Neural cell (in vitro differentiated cells): Measurements from ENCODE around the gene TUBB8. TPM values are rescaled to one million over a fixed set of nuclear protein-coding genes. Genes with fewer than 3 reads are reported as not detected.

Experiments
- H2AFZ ChIP-seq: fragments of 200-600, 300-800 bp; sonication (generic), shearing (Covaris generic); 2 replicates; pipeline ENCODE4 v1.6.0; 2014; ENCODE audit warnings: low read depth, mild to moderate bottlenecking, antibody characterized with exemption, low read length, moderate library complexity
- H3F3A ChIP-seq: fragments of 200-600 bp; shearing (Covaris generic); 2 replicates; pipeline ENCODE4 v1.6.1; 2016; ENCODE audit warnings: mild to moderate bottlenecking, moderate library complexity, mixed read lengths, antibody characterized with exemption, low read length; ENCODE audit not compliant: insufficient read depth, poor library complexity, severe bottlenecking
- H3K27ac ChIP-seq: fragments of 200-600, 300-800 bp; sonication (generic), shearing (Covaris generic); 2 replicates; pipeline ENCODE4 v1.5.1; 2014; ENCODE audit warnings: mild to moderate bottlenecking, low read length, moderate library complexity
- H3K27me3 ChIP-seq: fragments of 300-800, 200-600 bp; sonication (generic), shearing (Covaris generic); 2 replicates; pipeline ENCODE4 v1.6.0; 2014; ENCODE audit warnings: mild to moderate bottlenecking, low read depth, low read length, moderate library complexity; ENCODE audit not compliant: insufficient read depth
- H3K36me3 ChIP-seq: fragments of 300-800, 200-600 bp; sonication (generic), shearing (Covaris generic); 2 replicates; pipeline ENCODE4 v1.5.1; 2014; ENCODE audit warnings: mild to moderate bottlenecking, antibody characterized with exemption, low read length, moderate library complexity; ENCODE audit not compliant: insufficient read depth
- H3K4me2 ChIP-seq: fragments of 300-800, 200-600 bp; sonication (generic), shearing (Covaris generic); 2 replicates; pipeline ENCODE4 v1.6.0; 2014; ENCODE audit warnings: mild to moderate bottlenecking, low read length
- H3K4me3 ChIP-seq: fragments of 300-800, 200-600 bp; sonication (generic), shearing (Covaris generic); 2 replicates; pipeline ENCODE4 v1.5.1; 2014; ENCODE audit warnings: mild to moderate bottlenecking, low read length, moderate library complexity
- H3K79me2 ChIP-seq: fragments of 200-600 bp; shearing (Covaris generic); replicated peaks from 2 replicates; pipeline ENCODE4 v1.6.0; 2014; ENCODE audit warnings: mild to moderate bottlenecking, low read length, moderate library complexity; ENCODE audit not compliant: insufficient read depth
- H3K9ac ChIP-seq: fragments of 300-800, 200-600 bp; sonication (generic), shearing (Covaris generic); 2 replicates; pipeline ENCODE4 v1.6.1; 2016; ENCODE audit warnings: mild to moderate bottlenecking, low read length, mixed read lengths
- H3K9me2 ChIP-seq: fragments of 200-600 bp; shearing (Covaris generic); 2 replicates; pipeline ENCODE4 v1.6.1; 2016; ENCODE audit warnings: mild to moderate bottlenecking, low read length, mixed read lengths; ENCODE audit not compliant: insufficient read depth
- H3K9me3 ChIP-seq: fragments of 200-600, 300-800 bp; sonication (generic), shearing (Covaris generic); 2 replicates; pipeline ENCODE4 v1.6.1; 2016; ENCODE audit warnings: mild to moderate bottlenecking, mixed run types, low read length, moderate library complexity, mixed read lengths
- H4K20me1 ChIP-seq: fragments of 200-600 bp; shearing (Covaris generic); 2 replicates; pipeline ENCODE4 v1.6.1; 2016; ENCODE audit warnings: mild to moderate bottlenecking, mixed run types; ENCODE audit not compliant: insufficient read depth
- CTCF ChIP-seq: fragments of 450-650 bp; IDR thresholded peaks from 2 replicates; pipeline ENCODE4 v1.5.1; 2014; ENCODE audit warnings: antibody characterized with exemption, mild to moderate bottlenecking, moderate library complexity; ENCODE audit not compliant: poor library complexity, severe bottlenecking
- EP300 ChIP-seq: fragments of 450-650 bp; conservative IDR thresholded peaks from 2 replicates; pipeline ENCODE4 v1.6.1; 2014; ENCODE audit warnings: antibody characterized with exemption, mild to moderate bottlenecking, moderate library complexity; ENCODE audit not compliant: poor library complexity, severe bottlenecking
- EZH2 ChIP-seq: fragments of 200-600, 300-800 bp; shearing (Covaris generic), sonication (generic); IDR thresholded peaks from 2 replicates; pipeline ENCODE4 v1.6.1; 2014; ENCODE audit warnings: antibody characterized with exemption, low read length, borderline replicate concordance, mild to moderate bottlenecking; ENCODE audit not compliant: insufficient read depth, poor library complexity, severe bottlenecking
- MXI1 ChIP-seq: fragments of 450-650 bp; conservative IDR thresholded peaks from 2 replicates; pipeline ENCODE4 v1.6.1; 2014; ENCODE audit warnings: antibody characterized with exemption, mild to moderate bottlenecking; ENCODE audit not compliant: poor library complexity, severe bottlenecking
- POLR2AphosphoS5 ChIP-seq: IDR thresholded peaks from 2 replicates; pipeline ENCODE4 v1.6.1; 2012
- RAD21 ChIP-seq: fragments of 450-650 bp; conservative IDR thresholded peaks from 2 replicates; pipeline ENCODE4 v1.6.1; 2014; ENCODE audit warnings: antibody characterized with exemption, mild to moderate bottlenecking, moderate library complexity
- SMC3 ChIP-seq: fragments of 450-650 bp; conservative IDR thresholded peaks from 2 replicates; pipeline ENCODE4 v1.6.1; 2014; ENCODE audit warnings: antibody characterized with exemption, mild to moderate bottlenecking, moderate library complexity; ENCODE audit not compliant: poor library complexity
- TAF1 ChIP-seq: IDR thresholded peaks from 2 replicates; pipeline ENCODE4 v1.6.1; 2012; ENCODE audit warnings: low read depth
- polyA plus RNA-seq: library from polyadenylated mRNA; depleted of rRNA; stranded (reverse); fragments of >200 nt; gene quantifications from 2 replicates; pipeline ENCODE4 v1.2.3, GENCODE V29; 2014
- TF ChIP-seq, protein P1 (sequence below): IDR thresholded peaks from 2 replicates; pipeline ENCODE4 v1.6.1; 2012; ENCODE audit warnings: borderline replicate concordance

The TUBB8 gene
- polyA plus RNA-seq, 1 donor from 2014 or later: 0.69 TPM

GRCh38 chr10:90161-90560, 41.1 kb upstream of the TUBB8 start:
- TF ChIP-seq RAD21: no peak
- no peak overlapping the region for H2AFZ ChIP-seq
- H3K79me2 ChIP-seq: no peaks in the 10 kb centered on the region
- H3K27ac ChIP-seq: no peak overlapping the region
- no peak overlapping the region for H3K9ac ChIP-seq
- no peaks in the 10 kb centered on the region for H3K36me3 ChIP-seq
- H3K4me3 ChIP-seq: no peak overlapping the region
- H3K27me3 ChIP-seq: no peaks in the 10 kb centered on the region
- no peaks in the 10 kb centered on the region for H3K9me2 ChIP-seq
- no peaks in the 10 kb centered on the region for H3F3A ChIP-seq
- peaks cover 4% of the 10 kb centered on the region for H3K9me3 ChIP-seq
- no peak overlapping the region for H3K4me2 ChIP-seq
- no peaks in the 10 kb centered on the region for H4K20me1 ChIP-seq

DNA sequence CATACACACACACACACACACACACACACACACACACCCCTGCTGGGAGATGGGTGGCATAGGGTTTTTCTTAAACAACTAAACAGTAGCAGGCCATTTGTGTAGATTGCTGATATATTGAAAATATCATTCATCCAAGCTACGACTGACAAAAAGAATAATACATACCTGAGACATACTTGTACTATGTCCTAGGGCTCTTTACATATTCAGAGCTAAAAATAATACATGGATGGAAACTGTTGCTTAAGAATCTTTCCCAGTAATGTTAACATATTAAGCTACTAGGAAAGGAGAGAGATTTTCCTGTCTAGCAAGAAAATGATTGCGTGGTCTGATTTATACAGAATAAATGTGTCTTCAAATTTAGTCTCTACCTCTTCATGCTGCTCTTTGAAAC, 40.2 kb upstream of the TUBB8 start:
- Histone ChIP-seq H3K4me2 (no peak overlapping the region), H3F3A (no peaks in the 10 kb centered on the region), H2AFZ (no peak overlapping the region)

More for the DNA sequence above, 40.2 kb upstream of the TUBB8 start:
- no peaks in the 10 kb centered on the region for H3K9me3 ChIP-seq
- no peaks in the 10 kb centered on the region for H3K9me2 ChIP-seq
- no peaks in the 10 kb centered on the region for H3K36me3 ChIP-seq
- H3K27me3 ChIP-seq: no peaks in the 10 kb centered on the region
- H4K20me1 ChIP-seq: no peaks in the 10 kb centered on the region
- H3K4me3 ChIP-seq: no peak overlapping the region
- no peak overlapping the region for H3K27ac ChIP-seq
- no peaks in the 10 kb centered on the region for H3K79me2 ChIP-seq
- no peak overlapping the region for H3K9ac ChIP-seq
- TF ChIP-seq SMC3 (no peak), EZH2 (no peak), MXI1 (no peak), TAF1 (no peak), EP300 (no peak), CTCF (no peak), POLR2AphosphoS5 (no peak), RAD21 (no peak)
- TF ChIP-seq, protein P1, sequence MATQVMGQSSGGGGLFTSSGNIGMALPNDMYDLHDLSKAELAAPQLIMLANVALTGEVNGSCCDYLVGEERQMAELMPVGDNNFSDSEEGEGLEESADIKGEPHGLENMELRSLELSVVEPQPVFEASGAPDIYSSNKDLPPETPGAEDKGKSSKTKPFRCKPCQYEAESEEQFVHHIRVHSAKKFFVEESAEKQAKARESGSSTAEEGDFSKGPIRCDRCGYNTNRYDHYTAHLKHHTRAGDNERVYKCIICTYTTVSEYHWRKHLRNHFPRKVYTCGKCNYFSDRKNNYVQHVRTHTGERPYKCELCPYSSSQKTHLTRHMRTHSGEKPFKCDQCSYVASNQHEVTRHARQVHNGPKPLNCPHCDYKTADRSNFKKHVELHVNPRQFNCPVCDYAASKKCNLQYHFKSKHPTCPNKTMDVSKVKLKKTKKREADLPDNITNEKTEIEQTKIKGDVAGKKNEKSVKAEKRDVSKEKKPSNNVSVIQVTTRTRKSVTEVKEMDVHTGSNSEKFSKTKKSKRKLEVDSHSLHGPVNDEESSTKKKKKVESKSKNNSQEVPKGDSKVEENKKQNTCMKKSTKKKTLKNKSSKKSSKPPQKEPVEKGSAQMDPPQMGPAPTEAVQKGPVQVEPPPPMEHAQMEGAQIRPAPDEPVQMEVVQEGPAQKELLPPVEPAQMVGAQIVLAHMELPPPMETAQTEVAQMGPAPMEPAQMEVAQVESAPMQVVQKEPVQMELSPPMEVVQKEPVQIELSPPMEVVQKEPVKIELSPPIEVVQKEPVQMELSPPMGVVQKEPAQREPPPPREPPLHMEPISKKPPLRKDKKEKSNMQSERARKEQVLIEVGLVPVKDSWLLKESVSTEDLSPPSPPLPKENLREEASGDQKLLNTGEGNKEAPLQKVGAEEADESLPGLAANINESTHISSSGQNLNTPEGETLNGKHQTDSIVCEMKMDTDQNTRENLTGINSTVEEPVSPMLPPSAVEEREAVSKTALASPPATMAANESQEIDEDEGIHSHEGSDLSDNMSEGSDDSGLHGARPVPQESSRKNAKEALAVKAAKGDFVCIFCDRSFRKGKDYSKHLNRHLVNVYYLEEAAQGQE: no peak
